Parathyroid adenoma (tissue), 2 donors: Measurements from ENCODE around the gene GABPB2.

Source experiments
- H2AFZ ChIP-seq: fragments of 300-600 bp; sonication (generic); one replicate; pipeline ENCODE4 v1.7.0; 2017; ENCODE audit warnings: antibody characterized with exemption, mild to moderate bottlenecking
- H3K27ac ChIP-seq: fragments of 300-600 bp; sonication (generic); one replicate; pipeline ENCODE4 v1.7.0; 2017
- H3K27me3 ChIP-seq: fragments of 300-600 bp; sonication (generic); one replicate; pipeline ENCODE4 v1.7.0; 2017; ENCODE audit warnings: low read length; ENCODE audit not compliant: control insufficient read depth, insufficient read depth
- H3K36me3 ChIP-seq: fragments of 300-600 bp; sonication (generic); one replicate; pipeline ENCODE4 v1.7.0; 2017; ENCODE audit warnings: low read length; ENCODE audit not compliant: control insufficient read depth, insufficient read depth
- H3K4me1 ChIP-seq: fragments of 300-600 bp; sonication (generic); one replicate; pipeline ENCODE4 v1.7.0; 2017; ENCODE audit warnings: control low read depth
- H3K4me2 ChIP-seq: fragments of 300-600 bp; sonication (generic); one replicate; pipeline ENCODE4 v1.7.0; 2017; ENCODE audit warnings: low read length
- H3K4me3 ChIP-seq: fragments of 300-600 bp; sonication (generic); one replicate; pipeline ENCODE4 v1.7.0; 2017; ENCODE audit warnings: low read depth, low read length
- H3K79me2 ChIP-seq: fragments of 300-600 bp; sonication (generic); one replicate; pipeline ENCODE4 v1.7.0; 2017; ENCODE audit warnings: control low read depth
- H3K9ac ChIP-seq: fragments of 300-600 bp; sonication (generic); one replicate; pipeline ENCODE4 v1.7.0; 2017; ENCODE audit warnings: mild to moderate bottlenecking
- H3K9me3 ChIP-seq: fragments of 300-600 bp; sonication (generic); one replicate; pipeline ENCODE4 v1.7.0; 2017; ENCODE audit warnings: low read length; ENCODE audit not compliant: control insufficient read depth
- CTCF ChIP-seq: fragments of 300-600 bp; sonication (generic); IDR thresholded peaks from one replicate; pipeline ENCODE4 v1.7.0; 2017; ENCODE audit warnings: antibody characterized with exemption, mild to moderate bottlenecking
- donor health status: primary hyperparathyroidism.

GABPB2 gene

DNA sequence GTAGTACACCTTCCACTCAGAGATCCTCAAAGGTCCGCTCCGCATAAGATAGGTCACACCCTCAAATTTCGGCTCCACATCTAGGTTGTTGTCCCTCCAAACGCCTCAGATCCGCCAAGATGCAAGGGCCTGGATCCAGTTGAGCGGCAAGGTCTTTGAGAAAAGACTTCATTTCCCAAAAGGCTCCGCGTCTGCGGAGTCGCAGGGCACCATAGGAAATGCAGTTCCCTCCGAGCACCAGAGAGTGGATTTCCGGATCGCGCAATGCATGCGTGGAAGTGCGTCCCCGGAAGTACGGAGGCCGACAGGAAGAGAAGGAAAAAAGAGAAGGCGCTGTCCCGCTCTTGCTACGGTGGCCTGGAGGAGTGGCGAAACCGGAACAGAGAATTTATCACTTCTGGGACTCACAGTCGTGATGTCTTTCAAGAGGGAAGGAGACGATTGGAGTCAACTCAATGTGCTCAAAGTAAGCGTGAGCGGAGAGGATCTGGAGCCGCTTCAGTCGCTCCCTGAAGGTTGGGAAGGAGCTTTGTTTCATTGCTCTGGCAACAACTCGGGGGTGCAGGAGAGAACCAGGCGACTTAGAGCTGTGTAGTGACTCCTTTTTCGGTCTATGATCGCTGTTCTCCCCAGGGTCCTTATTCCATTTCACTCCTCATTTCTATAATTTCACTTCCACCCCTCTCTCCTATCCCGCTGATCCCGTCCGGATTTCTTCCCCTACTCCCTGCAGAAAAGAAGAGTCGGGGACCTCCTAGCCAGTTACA lies 95.4 kb downstream of the GABPB2 start, which contains the start of the genes LYSMD1 and SCNM1:
LYSMD1 (minus strand) TSS at position 165 of the 767 bp plus-strand sequence. CDS start 644 bp downstream, outside the sequence.
SCNM1 (plus strand) TSS at position 407 of the 767 bp plus-strand sequence; CDS start at position 416, 9 bp downstream.
- no peaks in the 10 kb centered on the region for H3K27me3 ChIP-seq
- peaks cover 3% of the 10 kb centered on the region for H3K79me2 ChIP-seq
- peak; percentile 7 for TF ChIP-seq CTCF
- H3K9ac ChIP-seq = peak within 1 kb of the TSS; percentile 29
- no peaks in the 10 kb centered on the region for H3K36me3 ChIP-seq
- peak within 1 kb of the TSS; percentile 90 for H2AFZ ChIP-seq
- H3K9me3 ChIP-seq = no peaks in the 10 kb centered on the region
- peak within 1 kb of the TSS; percentile 91 for H3K27ac ChIP-seq
- peak within 1 kb of the TSS; percentile 92 for H3K4me2 ChIP-seq
- H3K4me3 ChIP-seq = peak within 1 kb of the TSS; percentile 86
- H3K4me1 ChIP-seq = no peaks in the 10 kb centered on the region

- Histone ChIP-seq H3K27me3 (no peaks in the 10 kb centered on the region), H3K9ac (peak overlapping the region; percentile 29), H3K4me1 (no peaks in the 10 kb centered on the region), H3K36me3 (no peaks in the 10 kb centered on the region), H3K4me2 (peak overlapping the region; percentile 63), H3K79me2 (peaks cover 3% of the 10 kb centered on the region), H2AFZ (peak overlapping the region; percentile 90), H3K9me3 (no peaks in the 10 kb centered on the region), H3K4me3 (peak overlapping the region; percentile 86), H3K27ac (peak overlapping the region; percentile 91)
- TF ChIP-seq CTCF = no peak
Observed at GRCh38 chr1:151166505-151166956, 96.0 kb downstream of the GABPB2 start.

GRCh38 chr1:151167116-151167515 lies 96.6 kb downstream of the GABPB2 start:
- Histone ChIP-seq H3K27ac (no peak overlapping the region), H2AFZ (no peak overlapping the region), H3K36me3 (no peaks in the 10 kb centered on the region), H3K9ac (no peak overlapping the region), H3K4me3 (no peak overlapping the region), H3K79me2 (peaks cover 3% of the 10 kb centered on the region), H3K4me1 (no peaks in the 10 kb centered on the region), H3K9me3 (no peaks in the 10 kb centered on the region), H3K4me2 (no peak overlapping the region), H3K27me3 (no peaks in the 10 kb centered on the region)
- TF ChIP-seq CTCF = no peak

- Histone ChIP-seq H3K36me3 (no peaks in the 10 kb centered on the region), H3K9ac (no peak overlapping the region), H3K4me1 (no peaks in the 10 kb centered on the region), H2AFZ (no peak overlapping the region), H3K9me3 (no peaks in the 10 kb centered on the region), H3K27me3 (no peaks in the 10 kb centered on the region), H3K27ac (no peak overlapping the region), H3K79me2 (peaks cover 3% of the 10 kb centered on the region), H3K4me2 (no peak overlapping the region), H3K4me3 (no peak overlapping the region)
- no peak for TF ChIP-seq CTCF
Observed at GRCh38 chr1:151171190-151171589, 100.6 kb downstream of the GABPB2 start.
